Renal cortex interstitium (tissue), 11 donors: ENCODE data around the gene RDH11. TPM values are rescaled to one million over a fixed set of nuclear protein-coding genes. Genes with fewer than 3 reads are reported as not detected.

Source experiments
- DNase-seq, 11 donors: peaks; one replicate each; pipeline ENCODE4 v3.0.0-alpha.2; 2013; ENCODE audit warnings: low read depth in 9 of 11, low spot score in 4 of 11; ENCODE audit errors: extremely low read depth in 1 of 11
- polyA plus RNA-seq, 3 donors: library from polyadenylated mRNA; unstranded; fragments of 120-200 nt; gene quantifications; one replicate each; pipeline ENCODE4 v1.2.1, GENCODE V29; 2013; ENCODE audit not compliant: insufficient read length in 3 of 3

RDH11 gene
- polyA plus RNA-seq, 3 donors = 101 to 123 (median 111) TPM

DNA sequence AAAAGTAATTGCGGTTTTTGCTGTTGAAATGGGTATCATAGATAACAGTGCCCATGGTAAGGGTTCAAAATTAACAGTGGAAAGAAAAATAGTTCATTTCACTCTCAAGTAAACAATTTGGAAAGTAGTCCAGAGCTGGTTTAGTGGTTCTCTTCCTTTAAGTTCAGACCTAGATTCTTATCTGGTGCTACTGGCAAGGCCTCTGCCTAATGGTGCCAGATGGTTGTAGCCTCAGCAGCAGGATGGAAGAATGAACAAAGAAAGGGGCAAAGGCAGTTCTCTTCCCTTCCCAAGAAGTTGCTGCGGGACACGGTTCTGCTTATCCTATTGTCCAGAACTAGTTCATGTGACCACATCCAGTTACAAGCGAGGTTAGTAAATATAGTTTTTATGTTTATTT lies 65.4 kb downstream of the RDH11 start:
- DNase-seq = no peak

DNA sequence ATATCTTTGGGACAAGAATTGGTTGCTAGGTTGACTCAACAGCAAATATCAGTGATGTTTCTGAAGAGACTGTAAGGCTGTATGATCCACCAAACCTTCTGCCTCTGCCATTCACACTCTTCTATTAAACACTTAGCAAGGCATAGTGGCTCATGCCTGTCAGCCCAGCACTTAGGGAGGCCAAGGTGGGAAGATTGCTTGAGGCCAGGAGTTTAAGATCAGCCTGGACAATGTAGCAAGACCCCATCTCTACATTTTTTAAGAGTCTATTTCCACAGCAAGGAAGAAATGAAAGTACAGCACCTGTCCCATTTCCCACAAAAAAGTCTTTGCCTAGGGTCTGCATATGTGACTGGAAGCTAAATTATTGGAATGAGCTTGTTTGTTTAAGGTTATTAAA lies 68.0 kb downstream of the RDH11 start:
- no peak for DNase-seq

Other genes starting within 250 kb of the RDH11 start
- 1 to 10 TPM; 1.9 to 2.5 (median 2.2) TPM for gene TMEM229B, start 207.0 kb downstream of the RDH11 start, polyA plus RNA-seq
- 10 to 100 TPM; 43.9 to 75.3 (median 51.7) TPM for gene PLEKHH1, start 162.5 kb downstream of the RDH11 start, polyA plus RNA-seq
- gene PIGH, start 95.5 kb downstream of the RDH11 start, polyA plus RNA-seq = 10 to 100 TPM; 38.2 to 42.9 (median 41.4) TPM
- gene ARG2, start 75.8 kb downstream of the RDH11 start, polyA plus RNA-seq = 10 to 100 TPM in 2 of 3 donors, 1 to 10 TPM in 1; 7.8 to 53.3 (median 19.1) TPM
- gene VTI1B, start 21.1 kb downstream of the RDH11 start, polyA plus RNA-seq = 100 to 1,000 TPM in 2 of 3 donors, 10 to 100 TPM in 1; 95.4 to 120 (median 119) TPM
- under 1 TPM; 0.32 to 0.86 (median 0.65) TPM for gene RDH12, start 6.1 kb upstream of the RDH11 start, polyA plus RNA-seq
- 10 to 100 TPM; 15.2 to 20.3 (median 17.0) TPM for gene ZFYVE26, start 120.8 kb upstream of the RDH11 start, polyA plus RNA-seq
- 10 to 100 TPM; 12.5 to 13.0 (median 12.5) TPM for gene RAD51B, start 124.0 kb upstream of the RDH11 start, polyA plus RNA-seq